Suprapubic skin (tissue), 3 donors: ENCODE data around the gene OLFM1.

Source experiments
- CTCF ChIP-seq, 2 donors: fragments of 200-600 bp in 1 of 2; fragments of 450-650 bp in 1 of 2; sonication (generic) in 1 of 2; IDR thresholded peaks; one replicate each; pipeline ENCODE4 v1.5.1; 2016 to 2019; ENCODE audit warnings: antibody characterized with exemption in 2 of 2, mild to moderate bottlenecking in 1 of 2, moderate library complexity in 1 of 2
- POLR2A ChIP-seq, 2 donors: fragments of 450-650 bp; IDR thresholded peaks; one replicate each; pipeline ENCODE4 v1.6.1; 2017; ENCODE audit warnings: antibody characterized with exemption in 2 of 2, mild to moderate bottlenecking in 2 of 2, moderate library complexity in 2 of 2

DNA sequence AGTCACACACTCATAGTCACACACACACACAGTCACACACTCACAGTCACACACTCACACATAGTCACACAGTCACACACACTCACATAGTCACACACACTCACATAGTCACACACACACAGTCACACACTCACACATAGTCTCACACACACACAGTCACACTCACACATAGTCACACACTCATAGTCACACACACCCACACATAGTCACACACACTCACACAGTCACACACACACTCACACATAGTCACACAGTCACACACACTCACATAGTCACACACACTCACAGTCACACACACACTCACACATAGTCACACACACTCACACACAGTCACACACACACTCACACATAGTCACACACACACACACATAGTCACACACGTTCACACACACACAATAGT, 4.1 kb downstream of the OLFM1 start:
- no peak for TF ChIP-seq CTCF (IDR thresholded peaks at IDR 0.05)
- no peak for TF ChIP-seq POLR2A (IDR thresholded peaks at IDR 0.05)
